ENCODE results near the gene ZNF277.
A peak's percentile ranks its signal among the peaks of the same experiment; 100 is the strongest.

Gene ZNF277

DNA sequence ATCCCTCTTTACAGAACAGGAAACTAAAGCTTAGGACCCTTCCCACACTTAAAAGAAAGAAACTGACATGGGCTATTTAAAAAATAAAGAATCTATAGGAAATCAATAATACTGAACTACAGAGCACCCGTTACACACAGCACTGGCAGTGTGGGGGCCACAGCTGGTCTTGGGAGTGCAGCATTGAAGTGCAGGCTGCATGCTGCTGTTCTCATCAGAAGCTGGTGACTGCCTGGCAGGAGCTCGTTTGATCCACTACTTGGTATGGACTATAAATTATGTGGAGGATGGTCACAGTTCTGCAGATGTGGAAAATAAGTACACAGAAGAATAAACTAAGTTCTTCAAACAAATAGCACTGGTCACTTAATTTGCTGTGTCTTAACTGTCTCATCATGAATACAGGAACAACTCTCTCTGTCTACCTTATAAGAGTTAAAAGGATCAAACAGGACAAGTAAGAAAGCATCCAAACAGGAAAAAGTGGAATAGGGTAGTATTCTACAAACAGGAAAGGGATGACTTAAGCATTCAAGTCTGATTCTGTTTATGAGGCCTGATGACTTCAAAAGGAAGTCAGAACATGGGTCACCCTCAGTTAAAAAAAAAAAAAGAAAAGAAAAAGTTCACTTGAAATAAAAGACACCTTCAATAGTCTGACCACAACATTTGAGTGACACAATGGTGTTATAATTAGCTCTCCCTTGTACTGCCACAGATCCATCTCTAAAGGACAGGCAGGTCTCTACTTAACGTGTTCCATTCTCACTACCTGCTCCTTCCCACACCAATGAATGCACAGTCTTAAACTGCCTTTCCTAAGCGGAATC lies 21.3 kb upstream of the ZNF277 start:
- no peak for DNase-seq

DNA sequence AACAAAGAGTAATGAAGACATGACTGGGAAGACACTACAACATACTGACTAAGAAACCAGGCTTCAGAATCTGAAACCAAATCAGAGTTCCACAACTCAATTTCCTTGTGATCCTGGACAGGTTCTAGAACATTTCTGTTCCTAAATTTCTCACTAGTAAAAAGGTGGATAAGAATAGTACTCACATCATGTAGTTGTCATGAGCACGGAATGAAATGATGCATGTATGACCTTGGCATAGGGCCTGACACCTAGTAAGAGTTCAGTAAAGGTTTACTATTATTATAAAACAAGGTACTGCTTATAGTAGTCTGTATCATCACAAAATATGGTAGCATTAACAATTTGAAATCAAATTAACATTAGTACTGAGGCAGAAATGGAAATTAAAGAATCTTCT lies 20.2 kb upstream of the ZNF277 start:
- no peak for DNase-seq

DNA sequence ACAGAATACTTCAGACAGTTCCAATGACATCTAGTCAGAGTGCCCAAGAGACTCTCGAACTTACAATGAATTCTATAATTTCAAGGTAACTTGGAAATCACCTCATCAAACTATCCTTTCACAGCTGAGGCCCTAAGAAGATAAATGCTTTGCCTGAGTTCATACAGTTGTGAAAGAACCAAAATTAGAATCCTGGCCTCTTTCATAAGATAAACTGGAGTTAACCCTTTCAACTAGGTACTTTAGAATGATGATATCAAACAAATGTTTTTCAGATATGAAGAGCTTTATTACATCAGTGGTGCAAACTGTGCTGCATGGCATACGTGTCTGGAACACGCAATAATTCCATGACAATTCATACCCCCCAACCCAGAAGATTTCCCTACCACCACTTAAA lies 18.2 kb upstream of the ZNF277 start:
- DNase-seq = no peak

DNA sequence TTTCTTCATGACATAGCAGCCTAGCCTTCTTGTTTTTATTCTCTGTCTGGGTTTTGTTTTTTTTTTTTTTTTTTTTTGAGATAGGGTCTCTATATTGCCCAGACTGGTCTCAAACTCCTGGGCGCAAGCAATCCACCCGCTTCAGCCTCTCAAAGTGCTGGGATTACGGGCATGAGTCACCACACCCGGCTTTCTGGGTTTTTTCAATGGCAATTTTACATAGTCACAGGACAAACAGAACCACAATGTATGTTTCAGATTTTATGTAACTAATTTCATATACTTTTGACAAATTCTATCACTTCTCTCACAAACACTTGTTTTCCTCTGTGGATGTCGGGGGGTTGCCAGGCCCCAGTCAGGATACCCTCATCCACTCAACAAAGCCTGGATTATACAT lies 16.8 kb upstream of the ZNF277 start:
- DNase-seq = no peak

DNA sequence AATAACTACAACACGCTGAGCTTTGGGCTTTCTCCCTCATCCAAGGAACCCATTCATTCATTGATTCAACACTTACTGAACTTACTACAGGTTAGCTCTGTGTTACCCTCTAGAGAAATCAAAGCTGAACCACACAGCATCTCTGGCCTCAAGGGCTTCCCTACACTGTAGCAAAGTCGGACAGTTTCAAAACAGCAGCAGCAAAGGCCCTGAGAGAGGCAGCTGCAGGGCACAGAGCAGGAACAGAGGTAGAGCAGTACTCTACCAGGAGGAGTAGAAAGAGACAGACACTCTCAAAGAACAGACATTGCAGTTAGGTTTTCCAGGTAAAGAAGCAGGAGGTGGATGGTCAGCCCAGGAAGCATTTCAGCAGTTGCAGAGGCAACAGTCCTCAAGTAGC lies 16.4 kb upstream of the ZNF277 start:
- no peak for DNase-seq

DNA sequence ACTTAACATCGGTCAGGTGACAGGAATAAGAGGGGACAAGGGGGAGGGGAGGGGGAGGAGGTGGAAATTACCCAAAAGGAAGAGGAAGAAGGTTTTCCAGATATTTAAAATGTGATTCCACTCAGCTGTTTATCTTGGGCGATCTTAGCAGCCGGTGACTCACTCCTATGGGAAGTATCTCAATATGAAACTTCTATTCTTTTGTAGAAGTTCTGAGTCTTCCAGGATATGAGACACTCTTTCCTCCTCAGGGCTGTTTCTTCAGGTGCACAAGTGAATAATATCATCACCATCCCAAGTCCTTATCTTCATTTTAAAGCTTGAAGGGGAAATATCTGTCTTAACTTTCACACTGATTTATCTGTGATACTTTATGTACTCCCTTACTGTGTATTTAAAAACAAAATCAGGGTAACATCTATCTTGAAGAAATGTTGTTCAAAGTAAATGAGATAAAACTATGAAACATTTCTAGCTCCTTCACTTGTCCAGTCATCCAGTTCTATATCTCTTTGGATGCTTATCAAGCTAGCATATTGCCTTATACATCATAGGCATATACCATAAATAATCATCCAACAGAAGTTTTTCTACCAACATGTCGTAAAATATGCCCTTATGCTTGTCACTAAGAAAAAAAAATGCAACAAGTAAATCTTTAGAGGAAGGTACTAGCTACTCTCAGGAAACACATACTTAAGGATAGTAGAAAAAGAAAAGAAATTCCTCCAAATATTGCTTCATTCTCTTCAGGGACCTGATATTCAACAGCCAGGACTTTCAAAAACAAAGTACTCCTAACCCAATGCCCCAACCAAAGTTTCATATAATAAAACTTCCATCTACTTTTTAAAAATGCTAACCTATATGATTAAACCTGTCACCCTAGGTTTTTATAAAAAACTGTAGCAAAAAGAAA lies 14.0 kb upstream of the ZNF277 start:
- no peak for DNase-seq

DNA sequence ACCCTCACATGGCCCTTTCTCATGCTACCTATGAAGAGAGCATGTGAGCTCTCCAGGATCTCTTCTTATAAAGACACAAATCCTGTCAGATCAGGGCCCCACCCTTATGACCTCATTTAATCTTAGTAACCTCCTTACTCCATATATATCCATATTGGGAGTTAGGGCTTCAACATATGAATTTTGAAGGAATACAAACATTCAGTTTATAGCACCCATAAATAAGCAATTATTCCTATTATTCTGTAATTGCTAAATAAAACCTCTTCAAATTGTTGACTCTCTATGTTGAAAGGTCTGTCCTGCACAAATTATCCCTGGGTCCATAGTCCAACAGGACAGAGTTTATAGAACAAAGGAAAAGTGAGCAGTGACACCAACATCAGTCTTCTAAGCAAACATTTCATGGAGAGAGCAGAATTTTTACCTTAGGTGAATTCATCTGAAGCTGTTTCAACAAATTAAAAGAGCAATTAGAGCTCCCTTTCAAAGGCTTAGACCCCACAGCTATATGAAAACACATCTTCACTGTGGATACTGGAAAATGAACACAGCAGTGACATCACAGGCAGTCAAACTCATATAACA lies 12.5 kb upstream of the ZNF277 start:
- DNase-seq = no peak

DNA sequence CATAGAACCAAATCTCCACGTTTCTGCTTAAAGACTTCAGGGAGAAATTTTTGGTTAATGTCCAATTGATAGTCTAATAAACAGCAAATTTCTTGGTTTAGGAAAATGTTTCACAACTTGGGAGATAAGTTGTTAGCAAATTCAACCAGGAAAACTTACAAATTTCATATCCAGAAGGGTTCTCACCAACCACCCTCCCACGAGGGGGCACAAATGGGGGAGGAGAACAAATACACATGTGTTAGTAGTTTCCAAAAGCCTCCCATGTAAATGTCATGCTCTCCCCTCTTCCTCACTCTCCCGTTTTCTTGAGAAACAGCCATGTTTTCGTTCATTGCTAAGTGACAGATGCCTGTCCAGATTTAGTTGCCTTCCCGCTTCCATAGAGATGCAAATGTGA lies 10.8 kb upstream of the ZNF277 start:
- no peak for DNase-seq

DNA sequence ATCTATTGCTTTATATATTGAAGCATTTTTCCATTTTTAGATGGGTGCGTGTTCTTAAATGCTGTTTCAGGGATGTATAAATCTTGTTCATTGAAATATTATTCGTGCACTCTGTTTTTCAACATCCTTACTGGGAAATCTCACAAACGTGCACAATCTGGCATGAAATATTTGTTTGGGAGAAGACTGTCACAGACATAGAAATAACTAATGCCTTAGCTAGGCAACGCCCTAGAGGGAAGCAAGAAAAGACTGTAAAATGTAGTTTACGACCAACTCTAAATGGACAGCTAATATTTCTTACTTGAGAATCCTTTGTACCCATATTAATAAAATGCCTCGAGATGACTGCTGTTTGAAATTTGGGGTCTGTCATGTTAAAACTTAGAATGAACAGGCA lies 9.2 kb upstream of the ZNF277 start:
- no peak for DNase-seq

DNA sequence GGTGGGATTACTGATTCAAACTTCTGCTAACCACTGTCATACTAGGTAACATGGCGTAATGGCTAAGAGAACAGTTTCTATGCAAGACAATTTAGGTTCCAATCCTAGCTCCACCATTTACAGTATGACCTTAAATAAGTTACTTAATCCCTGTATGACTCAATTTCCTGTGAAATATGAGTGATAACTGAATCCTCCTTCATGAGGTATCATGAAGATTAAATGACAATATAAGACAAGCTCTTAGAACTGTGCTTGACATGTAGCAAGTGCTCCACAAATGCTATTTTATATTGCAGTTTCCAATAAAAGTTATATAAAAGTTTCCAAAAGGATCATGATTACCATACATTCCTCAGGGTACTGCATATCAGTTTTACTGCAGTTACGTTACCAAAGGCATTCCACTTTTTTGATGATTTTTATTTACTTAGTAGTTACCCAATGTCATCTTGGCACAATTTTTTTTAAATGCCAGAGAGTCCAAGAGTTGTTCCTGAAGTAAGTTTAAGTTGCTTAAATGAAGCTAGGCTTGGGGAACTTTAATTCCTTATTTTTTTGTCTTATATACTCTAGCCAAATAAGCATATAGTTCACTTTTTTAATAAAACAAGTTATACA lies 7.3 kb upstream of the ZNF277 start:
- peak; percentile 32 for DNase-seq

DNA sequence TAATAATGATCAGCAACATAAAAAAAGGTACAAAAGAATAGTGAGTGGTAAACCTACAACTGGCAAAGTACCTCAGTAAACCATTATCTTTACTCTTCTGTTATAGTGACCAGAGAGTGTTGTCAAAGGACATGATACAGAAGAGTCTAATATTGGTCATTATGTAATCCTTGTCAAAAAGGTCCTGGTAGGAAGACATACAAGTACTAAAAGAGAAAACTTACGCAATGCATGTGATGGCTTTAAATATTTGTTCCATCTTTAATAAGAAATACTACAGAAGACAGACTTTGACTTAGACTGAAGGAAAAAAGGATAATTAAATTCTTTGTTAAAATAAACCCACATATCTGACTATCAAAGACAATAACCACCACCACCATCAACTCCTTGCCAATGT lies 6.8 kb upstream of the ZNF277 start:
- DNase-seq = no peak

DNA sequence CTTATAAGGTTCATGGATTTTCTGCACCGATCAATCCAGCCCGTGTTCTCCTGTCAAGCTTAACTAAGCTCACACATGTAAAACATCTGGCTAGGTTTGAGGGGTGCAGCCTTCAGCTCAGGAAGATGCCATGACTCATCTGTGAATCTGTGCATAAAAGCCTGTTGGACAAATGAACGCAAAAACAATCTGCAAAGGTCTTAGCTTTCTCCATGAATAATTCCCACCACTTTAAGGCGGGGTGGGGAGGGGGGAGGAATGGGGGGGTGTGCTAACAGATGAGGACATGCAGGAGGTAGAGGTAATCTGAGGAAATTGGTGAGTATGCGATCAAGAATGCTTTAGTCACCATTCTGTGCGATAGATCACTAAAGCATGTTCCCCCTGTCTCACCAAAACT lies 5.1 kb upstream of the ZNF277 start:
- DNase-seq = no peak

DNA sequence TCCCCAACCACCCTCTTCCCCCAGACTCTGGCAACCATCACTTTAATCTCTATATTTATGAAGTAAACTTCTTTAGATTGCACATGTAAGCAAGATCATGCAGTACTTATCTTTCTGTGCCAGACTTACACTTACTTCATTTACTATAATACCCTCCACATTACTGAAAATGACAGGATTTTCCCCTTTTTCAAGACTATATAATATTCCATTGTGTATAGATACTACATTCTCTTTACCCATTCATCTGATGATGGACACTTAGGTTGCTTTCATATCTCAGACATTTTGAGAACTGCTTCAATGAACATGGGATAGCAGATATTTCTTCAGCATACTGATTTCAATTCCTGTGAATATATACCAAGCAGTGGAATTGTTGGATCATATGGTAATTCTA lies 4.7 kb upstream of the ZNF277 start:
- no peak for DNase-seq

DNA sequence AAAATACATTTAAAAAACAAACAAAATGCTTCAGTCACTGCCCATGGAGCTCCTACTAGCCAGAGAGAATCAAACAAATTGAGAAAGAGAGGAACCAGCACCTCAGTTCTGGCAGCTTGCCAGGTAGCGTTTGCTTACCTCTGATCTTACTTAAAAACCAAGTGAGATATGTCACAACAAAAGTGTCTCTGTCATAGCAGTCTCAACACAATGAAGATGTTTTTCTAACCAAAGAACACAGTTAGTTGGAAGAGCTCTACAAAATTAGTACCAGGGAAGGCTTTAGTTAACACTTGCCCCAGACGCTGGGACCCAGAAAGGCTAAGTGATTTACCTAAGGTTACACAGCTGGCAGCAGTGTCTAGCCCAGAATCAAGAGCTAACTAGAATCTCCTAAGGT lies 3.7 kb upstream of the ZNF277 start:
- no peak for DNase-seq

DNA sequence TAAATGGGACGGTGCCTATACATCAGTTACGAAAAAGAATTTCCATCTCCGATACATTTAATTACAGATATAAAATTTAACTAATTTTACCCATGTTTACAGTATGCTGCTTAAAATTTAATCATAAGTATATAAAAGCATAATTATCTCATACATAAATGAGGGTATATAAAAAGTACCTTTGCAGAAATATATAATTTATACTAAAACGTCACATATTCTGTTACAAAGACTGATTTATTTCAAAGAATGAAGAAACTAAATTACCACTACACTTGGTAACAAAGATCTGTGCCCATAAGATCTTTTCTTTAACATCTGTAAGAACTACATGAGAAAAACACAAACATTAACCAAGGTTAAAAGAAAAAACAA lies 3.1 kb upstream of the ZNF277 start:
- DNase-seq = no peak

DNA sequence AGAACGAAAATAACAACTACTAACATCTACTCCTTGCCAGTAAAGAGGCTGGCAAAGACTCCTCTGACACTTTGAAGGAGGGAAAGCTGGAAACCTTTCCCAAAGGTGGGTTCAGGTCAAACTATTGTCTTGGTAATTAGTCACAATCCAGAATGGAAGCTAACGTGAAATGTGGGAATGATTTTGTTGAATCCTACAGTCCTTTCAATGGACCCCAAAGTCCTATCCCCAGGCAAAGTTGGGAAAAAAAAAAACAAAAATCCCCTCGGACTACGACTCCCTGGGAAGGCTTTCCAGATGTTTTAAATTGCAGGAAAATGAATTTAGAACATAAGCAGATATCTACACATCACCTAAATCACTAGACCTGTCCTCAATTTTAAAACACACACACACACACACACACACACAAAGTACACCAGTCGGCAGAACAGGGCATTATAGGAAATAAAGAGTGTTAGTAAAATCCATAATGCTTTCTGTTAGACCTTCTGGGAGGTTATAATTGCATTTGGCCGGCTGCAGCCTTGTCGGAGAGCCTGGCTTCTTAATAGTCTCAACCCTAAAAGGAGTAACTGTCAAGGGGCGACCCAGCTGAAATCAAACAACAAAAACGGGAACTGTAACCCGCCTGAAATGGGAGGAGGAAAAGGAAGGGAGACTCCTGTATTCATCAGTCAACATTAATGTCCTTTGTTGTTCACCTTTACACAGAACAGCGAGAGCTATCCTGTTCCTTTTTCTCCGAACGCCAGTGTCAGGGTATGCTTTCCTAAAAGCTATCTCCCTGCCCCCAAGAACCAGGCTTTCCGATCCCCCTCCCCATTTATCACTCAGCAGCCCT lies 1.8 kb upstream of the ZNF277 start:
- no peak for DNase-seq

DNA sequence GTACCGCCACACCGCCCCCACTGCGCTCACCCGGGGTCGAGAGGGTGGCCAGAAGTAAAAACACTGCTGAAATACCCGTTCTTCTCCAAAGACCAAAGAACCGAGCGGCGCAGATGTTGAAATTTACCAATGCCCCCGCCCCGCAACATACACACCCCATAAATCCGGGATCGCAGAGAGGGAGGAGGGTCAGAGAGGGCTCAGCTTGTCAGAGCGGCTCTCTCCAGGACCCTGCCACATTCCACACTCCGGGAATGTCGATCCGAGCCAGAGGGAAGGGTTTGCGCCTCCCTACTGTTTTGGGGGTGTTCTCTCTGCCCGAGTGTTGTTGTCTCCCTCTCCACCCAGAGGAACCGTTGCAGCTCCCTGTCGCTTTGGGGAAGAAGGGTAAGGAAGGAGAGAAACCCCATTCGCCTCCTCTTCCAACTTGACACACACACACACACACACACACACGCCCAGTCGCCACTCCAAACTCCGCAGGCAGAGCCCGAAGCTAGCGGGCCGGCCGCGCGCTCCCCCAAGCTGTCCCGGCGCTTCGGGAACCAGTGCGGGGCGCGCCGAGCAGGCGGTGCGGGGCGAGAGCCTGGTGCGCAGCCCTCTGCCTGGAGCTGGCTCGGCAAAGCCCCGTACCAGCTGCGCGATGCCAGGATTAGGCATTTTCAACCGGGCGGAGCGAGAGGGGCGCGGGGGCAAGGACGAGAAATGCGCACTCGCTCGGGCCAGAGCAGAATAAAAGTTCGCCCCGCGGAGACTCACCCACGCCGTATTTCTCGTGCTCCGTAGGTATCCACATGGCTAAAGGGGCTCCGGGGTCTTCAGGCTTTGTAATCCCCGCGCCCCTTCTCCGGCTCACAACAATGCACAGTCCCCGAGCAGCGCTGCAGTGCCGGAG lies 905 bp upstream of the ZNF277 start:
- peak; percentile 20 for DNase-seq

DNA sequence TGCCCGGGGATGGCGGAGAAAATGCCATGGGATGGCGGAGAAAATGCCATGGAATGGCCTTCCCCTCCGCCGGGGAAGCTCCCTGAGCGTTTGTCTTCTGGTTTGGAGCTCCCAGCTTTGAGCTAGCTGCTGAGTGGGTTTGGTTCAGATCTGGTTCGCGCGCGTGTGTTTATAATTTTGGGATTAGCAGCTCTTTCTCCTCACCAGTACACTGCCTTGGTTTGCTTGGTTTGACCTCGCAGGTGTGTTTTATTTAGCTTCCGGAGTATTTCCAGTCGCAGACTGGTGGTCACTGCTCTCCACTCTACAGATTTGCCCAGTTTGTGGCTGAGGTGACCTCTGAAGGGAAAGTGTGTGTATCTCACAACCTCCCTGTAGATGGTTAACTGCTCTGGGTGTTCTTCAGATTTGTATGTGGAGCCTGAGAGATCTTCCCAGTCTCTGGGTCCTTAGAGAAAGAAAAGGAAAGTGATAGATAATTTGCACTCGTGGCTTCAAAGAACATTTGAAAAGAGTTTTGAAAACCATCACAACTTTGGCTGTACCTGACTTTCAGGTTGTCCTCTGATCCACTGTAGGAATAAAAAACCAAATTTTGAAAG lies 597 bp downstream of the ZNF277 start:
- no peak for DNase-seq

DNA sequence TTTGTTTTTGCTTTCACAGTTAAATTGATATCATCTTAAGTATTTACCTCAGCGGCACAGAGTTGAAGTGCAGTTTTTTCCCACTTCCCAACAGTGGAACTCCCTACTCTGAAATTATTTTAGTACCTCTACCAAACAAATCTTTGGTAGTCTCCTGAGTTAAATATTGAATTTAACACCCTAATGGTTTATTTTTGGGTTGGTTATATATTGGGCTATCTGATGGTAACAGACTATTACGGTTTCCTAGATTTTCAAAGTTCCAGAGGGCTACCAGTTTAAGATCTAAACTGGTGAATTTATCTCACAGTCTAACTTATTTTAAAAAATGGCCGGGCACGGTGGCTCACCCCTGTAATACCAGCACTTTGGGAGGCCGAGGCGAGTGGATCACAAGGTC lies 1.3 kb downstream of the ZNF277 start:
- DNase-seq = no peak

DNA sequence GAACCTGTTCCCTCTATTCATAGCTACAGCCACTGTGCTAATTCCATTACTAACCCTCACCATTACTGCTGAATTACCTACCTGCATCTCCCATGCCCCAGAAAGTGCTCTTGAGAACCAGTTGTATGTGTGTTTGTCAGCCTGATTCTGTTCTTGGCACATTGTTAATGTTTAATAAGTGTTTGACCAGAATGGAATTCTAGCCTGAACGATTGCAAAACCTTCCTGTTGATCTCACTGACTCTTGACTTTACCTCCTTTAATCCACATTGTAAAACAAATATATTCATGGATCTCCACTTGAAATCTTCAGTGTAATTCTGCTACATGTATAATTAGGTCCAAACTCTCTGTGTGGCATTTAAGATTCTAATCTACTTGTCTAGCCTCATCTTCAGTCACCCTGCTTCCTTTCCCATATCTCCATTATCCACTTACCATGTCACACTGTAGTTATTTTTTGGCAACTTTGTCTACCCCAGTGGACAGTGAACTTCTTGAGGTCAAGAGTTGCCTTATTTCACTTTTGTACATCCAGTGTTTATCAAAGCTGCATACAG lies 4.9 kb downstream of the ZNF277 start:
- DNase-seq = no peak

DNA sequence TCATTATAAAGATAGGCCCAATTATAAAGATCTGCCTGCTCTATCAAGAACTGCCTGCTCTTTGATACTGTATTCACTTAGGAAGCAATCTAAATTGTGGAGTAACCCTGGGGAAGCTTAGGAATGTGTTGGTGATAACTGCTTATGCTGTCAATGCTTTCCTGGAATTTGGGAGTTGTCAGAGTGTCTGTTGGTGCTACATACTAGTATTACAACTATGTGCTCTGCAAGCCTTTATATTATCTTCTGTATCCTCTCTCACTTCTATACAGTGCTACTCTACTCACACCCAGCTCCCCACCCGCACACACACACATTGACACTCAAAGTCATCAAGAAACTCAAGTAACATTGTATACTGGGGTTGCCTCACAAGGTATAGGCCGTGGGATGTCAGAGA lies 6.1 kb downstream of the ZNF277 start:
- no peak for DNase-seq

Data from activated CD4-positive, alpha-beta T cell treated with anti-CD3 and anti-CD28 coated beads, Interleukin-2, amount 50 U/mL, for 16 hours (primary cell).